ENCODE results near the gene MAGEL2.

DNA sequence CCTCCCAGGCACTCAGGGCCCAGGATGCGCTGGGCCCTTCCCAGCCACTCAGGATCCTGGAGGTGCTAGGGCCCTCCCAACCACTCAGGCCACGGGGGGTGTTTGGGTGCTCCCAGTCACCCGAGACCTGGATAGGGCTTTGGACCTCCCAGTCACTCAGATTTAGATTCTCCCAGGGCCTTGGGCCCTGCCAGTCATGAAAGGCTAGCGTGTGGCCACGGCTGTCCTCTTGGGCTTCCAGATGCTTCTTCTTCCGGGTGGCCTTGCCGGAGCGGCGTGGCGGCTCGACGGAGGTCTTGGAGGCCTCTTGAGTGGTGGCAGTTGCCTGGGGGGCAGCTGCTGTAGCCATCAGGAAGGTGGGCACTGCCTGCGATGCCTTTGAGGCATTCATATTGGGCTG is 2.8 kb downstream of the MAGEL2 start:
- TF ChIP-seq CTCF (IDR thresholded peaks at IDR 0.05; ENCODE audit: low read depth, low read length) (no peak), EZH2phosphoT487 (IDR thresholded peaks at IDR 0.05; ENCODE audit: low read depth) (no peak)
